DMS53 (cell line): ENCODE measurements around the gene PPP1R12B.
"Not testable (repeated sequence)": the region's sequence is repeated elsewhere in the genome, so short reads cannot be mapped to it uniquely, and the experiment has no call there.

Experiments
- DNase-seq: peaks from one replicate; lab custom pipeline; 2025; lab: John Stamatoyannopoulos, UW

PPP1R12B gene

GRCh38 chr1:202584707-202585589 lies 236.4 kb downstream of the PPP1R12B start:
- no peak for DNase-seq

GRCh38 chr1:202585590-202585933 lies 237.1 kb downstream of the PPP1R12B start:
- no peak for DNase-seq

DNA sequence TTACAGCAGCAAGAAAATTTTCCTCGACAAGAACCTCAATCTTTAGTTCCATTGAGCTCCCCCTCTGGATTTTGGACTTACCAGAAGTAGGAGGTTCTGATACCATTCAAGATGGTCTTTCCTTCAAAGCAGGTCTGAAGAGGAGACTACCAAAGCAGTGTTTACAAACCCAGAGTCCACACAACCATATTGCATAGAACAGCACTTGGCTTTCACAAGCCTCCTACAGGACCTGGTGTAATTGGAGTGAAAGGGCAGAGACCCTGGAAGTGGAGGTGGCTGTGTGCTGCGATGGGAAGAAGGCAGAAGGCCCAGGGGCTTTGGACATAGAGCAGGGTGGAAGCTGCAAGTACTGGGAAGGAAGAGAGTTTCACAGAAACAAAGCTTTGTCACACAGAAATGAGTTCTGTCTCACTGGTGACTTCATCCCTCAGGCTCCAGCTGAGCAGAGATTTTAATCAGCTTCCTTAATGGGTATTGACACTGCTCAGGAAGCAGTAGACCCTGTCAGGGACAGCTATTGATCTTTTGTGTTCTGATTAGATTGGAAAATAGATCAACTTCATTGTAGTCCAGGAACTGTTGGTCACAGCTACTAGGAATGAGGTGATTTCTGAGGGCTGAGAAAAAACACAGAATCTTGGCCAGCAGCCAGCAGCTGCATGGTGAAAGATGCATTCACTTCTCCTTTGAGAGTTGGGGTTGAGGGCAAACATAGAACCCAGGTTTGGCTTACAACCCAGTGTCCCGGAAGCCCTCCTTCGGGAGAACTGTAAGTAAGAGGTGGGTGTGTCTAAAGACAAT lies 237.7 kb downstream of the PPP1R12B start:
- peak; percentile 36 for DNase-seq

- DNase-seq: no peak
Measured at GRCh38 chr1:202586871-202587270, 238.4 kb downstream of the PPP1R12B start.

- no peak for DNase-seq
Measured at GRCh38 chr1:202587859-202588485, 239.5 kb downstream of the PPP1R12B start.

GRCh38 chr1:202588503-202589189 lies 240.1 kb downstream of the PPP1R12B start:
- DNase-seq: peak; percentile 43

- peak; percentile 81 for DNase-seq
Measured at GRCh38 chr1:202589190-202589930, 240.9 kb downstream of the PPP1R12B start.

DNA sequence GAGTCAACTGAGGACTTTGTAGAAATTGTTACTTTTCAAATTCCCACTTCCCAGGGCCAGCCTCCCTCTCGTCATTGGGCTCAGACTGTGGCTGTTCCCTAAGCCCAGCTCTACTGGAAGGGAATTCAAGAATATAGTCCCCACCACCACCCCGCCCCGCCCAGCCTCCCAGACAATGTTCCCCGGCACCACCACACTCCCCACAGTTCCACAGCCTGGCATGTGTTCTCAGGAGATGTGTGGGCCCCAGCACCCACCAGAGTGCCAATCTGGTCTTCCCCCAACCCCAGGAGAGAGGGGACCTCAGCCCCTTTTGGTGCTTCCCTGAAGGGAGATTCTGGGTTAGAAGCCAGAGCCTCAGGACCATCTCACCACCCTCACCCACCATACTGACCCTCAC lies 241.6 kb downstream of the PPP1R12B start:
- no peak for DNase-seq

DNA sequence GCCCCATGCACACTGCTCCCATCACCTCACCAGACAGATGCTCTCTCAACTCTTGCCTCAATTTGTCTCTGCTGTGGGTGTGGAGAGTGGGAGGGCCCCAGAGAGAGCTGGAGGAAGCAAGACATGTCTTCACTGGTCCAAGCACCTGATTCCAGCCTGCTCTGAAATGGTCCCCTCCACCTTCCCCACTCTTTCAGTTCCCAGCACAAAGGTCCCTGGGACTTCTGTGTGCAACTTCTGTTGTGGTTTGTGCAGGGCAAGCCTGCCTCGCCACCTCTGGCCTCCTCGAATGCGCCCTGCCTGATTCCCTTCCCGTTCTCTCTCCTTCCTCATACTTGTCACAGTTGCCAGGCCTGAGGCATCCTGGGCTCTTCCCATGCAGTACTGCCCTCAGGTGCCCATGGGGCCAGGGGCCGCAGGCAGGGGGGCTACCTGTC lies 242.5 kb downstream of the PPP1R12B start:
- DNase-seq: no peak

DNA sequence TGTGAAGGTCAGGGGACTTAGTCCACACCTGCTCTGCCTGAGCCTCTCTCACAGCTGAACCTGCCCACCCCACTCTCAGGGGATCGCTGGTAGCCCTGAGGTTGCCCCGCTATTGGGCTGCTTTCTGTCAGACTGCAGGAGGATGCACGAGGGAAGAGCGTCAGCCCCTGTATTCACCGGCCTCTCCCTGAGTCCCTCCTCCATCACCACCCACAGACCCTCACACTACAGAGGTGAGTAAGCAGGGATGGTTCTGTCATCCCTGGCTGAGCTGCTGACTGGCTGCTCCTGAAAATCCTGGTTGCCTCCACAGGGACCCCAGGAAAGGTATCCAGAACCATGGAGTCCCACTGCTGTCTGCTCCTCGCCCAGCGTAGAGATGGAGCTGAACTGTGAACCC lies 243.0 kb downstream of the PPP1R12B start:
- DNase-seq: no peak

DNA sequence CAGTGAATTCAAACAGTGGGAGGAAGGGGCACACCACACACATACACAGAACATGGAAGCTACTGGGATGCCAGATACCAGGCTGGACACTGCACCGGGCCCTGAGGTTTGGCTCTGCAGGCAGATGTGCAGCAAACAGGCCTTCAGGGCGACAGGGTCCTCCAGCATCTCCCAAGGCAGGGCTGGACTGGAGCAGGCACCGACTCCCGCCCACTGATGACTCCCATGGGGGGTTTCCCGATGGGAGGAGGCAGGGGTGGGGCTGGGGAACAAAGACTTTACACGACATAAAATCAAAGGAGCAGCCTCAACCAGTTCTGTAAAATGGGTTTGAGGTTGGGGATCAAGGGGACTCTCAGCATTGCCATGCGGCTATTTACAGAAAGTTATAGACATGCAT lies 243.6 kb downstream of the PPP1R12B start:
- DNase-seq: no peak

- DNase-seq: no peak
Measured at GRCh38 chr1:202593845-202594244, 245.3 kb downstream of the PPP1R12B start.

DNA sequence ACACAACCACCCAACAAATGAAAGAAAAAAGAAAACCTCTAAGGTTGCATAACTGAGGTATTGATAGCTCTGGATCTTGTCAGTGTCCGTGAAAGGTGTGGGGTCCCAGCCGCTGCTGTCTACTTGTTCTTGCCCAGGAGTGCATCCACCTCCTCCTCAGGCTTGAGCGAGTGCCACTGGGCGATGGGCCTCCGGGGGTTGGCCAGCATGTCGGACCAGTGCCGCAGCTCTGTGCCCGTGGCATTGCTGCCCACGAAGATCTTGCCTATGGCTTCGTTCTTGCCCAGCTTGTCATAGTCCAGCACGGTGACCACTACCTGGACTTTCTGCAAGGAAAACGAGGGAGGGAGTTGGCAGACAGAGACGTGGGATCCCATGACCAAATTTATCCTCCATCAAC lies 248.1 kb downstream of the PPP1R12B start:
- no peak for DNase-seq

DNA sequence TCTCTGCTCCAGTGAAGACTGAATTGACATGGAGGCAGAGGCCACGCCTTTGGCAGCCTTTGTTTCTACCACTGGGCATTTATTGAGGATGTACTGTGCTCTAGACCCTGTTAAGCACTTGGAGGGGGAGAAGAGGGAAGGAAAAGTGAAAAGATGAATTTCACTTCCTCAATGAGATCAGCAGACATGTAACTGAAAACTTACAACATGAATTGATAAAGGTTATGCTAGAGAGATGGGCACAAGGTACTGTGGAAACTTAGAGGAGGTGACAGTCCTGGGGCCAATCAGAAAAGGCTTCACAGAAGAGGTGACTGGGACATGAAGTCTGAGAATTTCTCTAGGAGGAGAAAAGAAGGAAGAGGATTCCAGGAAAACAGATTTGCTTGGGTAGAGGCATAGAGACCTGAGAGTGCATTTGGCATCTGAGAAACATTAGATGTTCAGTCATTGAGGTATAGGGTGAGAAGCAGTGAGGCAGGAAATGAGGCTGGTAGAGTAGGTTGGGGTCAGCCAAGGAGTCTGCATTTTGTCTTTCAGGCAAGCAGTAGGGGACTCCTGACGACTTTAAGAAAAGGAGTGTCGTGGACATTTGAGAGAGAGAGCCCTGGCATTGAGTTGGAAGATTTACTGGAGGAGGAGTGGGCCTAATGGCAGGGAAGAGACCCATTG lies 248.7 kb downstream of the PPP1R12B start:
- DNase-seq: no peak

GRCh38 chr1:202599669-202600431 lies 251.4 kb downstream of the PPP1R12B start:
- peak; percentile 89 for DNase-seq

DNA sequence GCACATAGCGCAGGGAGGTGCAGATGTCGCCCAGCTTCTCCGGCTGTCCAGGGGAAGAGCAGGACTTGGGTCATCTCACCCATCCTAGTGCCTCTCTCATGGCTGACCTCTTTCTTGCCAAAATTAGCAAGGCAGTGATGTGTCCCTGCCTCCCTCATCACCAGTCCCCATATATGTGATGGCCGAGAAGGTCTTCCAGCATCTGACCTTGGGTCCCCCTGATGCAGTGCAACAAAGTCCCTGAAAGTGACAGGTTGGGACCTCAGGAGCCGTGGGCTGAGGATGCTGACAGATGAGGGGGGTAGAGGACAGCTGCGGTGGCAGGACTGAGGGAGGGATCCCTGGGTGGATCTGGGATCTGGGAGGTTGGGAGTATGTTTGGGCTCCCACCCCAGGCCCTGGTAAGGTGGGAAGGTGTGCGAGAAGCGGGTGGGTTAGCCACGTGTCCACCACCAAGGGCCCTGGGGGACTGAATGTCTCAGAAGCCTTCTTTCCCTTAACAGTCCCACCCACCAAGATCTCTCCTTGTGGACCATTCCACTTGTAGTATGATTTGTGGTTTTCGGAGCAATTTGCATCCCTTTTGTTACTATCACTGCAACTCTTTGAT lies 252.0 kb downstream of the PPP1R12B start:
- DNase-seq: no peak

DNA sequence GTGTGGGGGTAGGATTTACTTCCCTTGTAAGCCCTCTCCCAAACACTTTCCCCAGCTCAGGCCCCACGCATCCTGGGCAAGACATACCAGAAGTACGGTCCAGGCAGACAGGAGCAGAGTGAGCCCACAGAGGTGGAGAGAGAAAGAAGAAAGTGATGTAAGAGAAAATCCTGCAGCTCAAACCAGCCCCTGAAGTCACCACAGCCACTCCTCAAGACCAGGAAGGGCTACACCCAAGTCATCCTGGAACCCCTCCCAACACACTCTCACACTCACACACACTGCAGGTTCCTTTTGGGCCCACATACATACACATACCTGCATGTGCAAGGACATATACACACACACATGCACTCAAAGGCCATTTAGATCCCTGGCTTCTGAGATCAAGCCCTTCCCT lies 254.9 kb downstream of the PPP1R12B start:
- DNase-seq: no peak

- DNase-seq: no peak
Measured at GRCh38 chr1:202605515-202605914, 257.0 kb downstream of the PPP1R12B start.

DNA sequence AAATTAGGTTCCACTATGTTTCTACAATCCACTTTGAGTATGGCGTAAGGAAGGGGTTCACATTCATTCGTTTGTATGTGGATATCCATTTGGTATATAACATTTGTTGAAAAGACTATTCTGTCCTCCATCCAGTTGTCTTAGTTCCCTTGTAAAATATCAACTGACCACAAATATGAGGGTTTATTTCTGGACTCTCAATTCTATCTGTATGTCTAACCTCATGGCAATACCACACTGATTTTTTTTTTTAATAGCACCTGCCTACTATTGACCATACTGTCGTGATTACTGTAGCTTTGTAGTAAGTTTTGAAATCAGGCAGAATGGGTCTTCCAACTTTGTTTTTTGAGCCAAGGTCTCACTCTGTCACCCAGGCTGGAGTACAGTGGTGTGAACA lies 263.5 kb downstream of the PPP1R12B start:
- not testable (repeated sequence) for DNase-seq

DNA sequence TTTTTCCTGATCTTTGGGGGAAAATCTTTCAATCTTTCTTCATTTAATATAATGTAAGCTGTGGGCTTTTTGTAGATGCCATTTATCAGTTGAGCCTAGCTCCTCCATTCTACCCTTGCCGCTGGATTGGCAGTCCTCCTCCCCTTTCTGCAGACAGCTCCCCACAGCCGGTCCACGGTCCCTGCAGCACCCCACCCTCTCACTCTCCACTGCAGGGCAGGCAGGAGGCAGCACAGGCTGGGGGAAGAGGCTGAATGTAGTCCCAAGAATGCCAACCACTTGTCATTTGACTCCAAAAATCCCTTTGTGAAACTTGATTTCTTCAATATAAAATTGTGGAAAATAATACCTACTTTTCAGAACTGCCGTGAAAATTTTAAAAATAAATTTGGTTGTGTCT lies 265.1 kb downstream of the PPP1R12B start:
- no peak for DNase-seq
